PC-9 (cell line): ENCODE results near the gene NMUR1. TPM values are rescaled to one million over a fixed set of nuclear protein-coding genes. Genes with fewer than 3 reads are reported as not detected.

Source experiments
- BruUV-seq: library from RNA; stranded (reverse); fragments of 400-500 nt; replicated peaks from 2 replicates; lab custom pipeline; 2021; lab: Mats Ljungman, UMichigan
- CTCF ChIA-PET: fragments of 300-600 bp; sonication (Branson Sonifier 250); formaldehyde crosslinking; loops from one replicate; lab custom pipeline; 2022; ENCODE audit warnings: antibody characterized with exemption; lab: Charles Lee
- POLR2A ChIA-PET: fragments of 300-600 bp; sonication (Branson Sonifier 250); formaldehyde crosslinking; loops from one replicate; lab custom pipeline; 2022; ENCODE audit warnings: antibody characterized with exemption; ENCODE audit not compliant: unreplicated experiment; lab: Charles Lee
- DNase-seq, 2 experiments: peaks; one replicate each; pipeline versions ENCODE4 v3.0.0 to v3.0.0-alpha.2; 2015 to 2022; ENCODE audit warnings: mixed read lengths in 1 of 2
- H2AFZ ChIP-seq: fragments of 200-600 bp; sonication (generic); 2 replicates; pipeline ENCODE4 v1.8.1; 2017; ENCODE audit warnings: antibody characterized with exemption
- H3F3A ChIP-seq: fragments of 200-600 bp; sonication (generic); 2 replicates; pipeline ENCODE4 v1.8.1; 2017; ENCODE audit warnings: antibody characterized with exemption, mild to moderate bottlenecking, low read depth; ENCODE audit not compliant: insufficient read depth
- H3K27ac ChIP-seq: fragments of 200-600 bp; sonication (generic); 2 replicates; pipeline ENCODE4 v1.6.1; 2016; ENCODE audit warnings: mixed run types
- H3K27me3 ChIP-seq: fragments of 200-600 bp; sonication (generic); 2 replicates; pipeline ENCODE4 v1.6.1; 2016; ENCODE audit warnings: low read depth, mixed run types; ENCODE audit not compliant: insufficient read depth
- H3K36me3 ChIP-seq: fragments of 200-600 bp; sonication (generic); 2 replicates; pipeline ENCODE4 v1.6.1; 2016; ENCODE audit warnings: low read depth, mixed run types
- H3K4me1 ChIP-seq: fragments of 200-600 bp; sonication (generic); replicated peaks from 2 replicates; pipeline ENCODE4 v1.6.1; 2016; ENCODE audit warnings: mixed run types; ENCODE audit not compliant: insufficient read depth
- H3K4me2 ChIP-seq: fragments of 200-600 bp; sonication (generic); 2 replicates; pipeline ENCODE4 v1.6.1; 2017; ENCODE audit warnings: mixed run types
- H3K4me3 ChIP-seq: fragments of 200-600 bp; sonication (generic); 2 replicates; pipeline ENCODE4 v1.6.1; 2016; ENCODE audit warnings: mixed run types
- H3K79me2 ChIP-seq: fragments of 200-600 bp; sonication (generic); 2 replicates; pipeline ENCODE4 v1.6.1; 2017; ENCODE audit warnings: low read depth, mixed run types
- H3K9me2 ChIP-seq: fragments of 200-600 bp; sonication (generic); 2 replicates; pipeline ENCODE4 v1.8.1; 2017; ENCODE audit warnings: mild to moderate bottlenecking; ENCODE audit not compliant: insufficient read depth
- H3K9me3 ChIP-seq: fragments of 200-600 bp; sonication (generic); 2 replicates; pipeline ENCODE4 v1.8.1; 2016; ENCODE audit warnings: low read depth; ENCODE audit not compliant: insufficient read depth
- H4K20me1 ChIP-seq: fragments of 200-600 bp; sonication (generic); 2 replicates; pipeline ENCODE4 v1.8.1; 2017; ENCODE audit not compliant: insufficient read depth
- CTCF ChIP-seq: fragments of 200-600 bp; sonication (generic); conservative IDR thresholded peaks from 2 replicates; pipeline ENCODE4 v1.6.1; 2017; ENCODE audit warnings: mixed run types, antibody characterized with exemption, mild to moderate bottlenecking, moderate library complexity
- EZH2 ChIP-seq: fragments of 200-600 bp; sonication (generic); IDR thresholded peaks from 2 replicates; pipeline ENCODE4 v1.8.0; 2017; ENCODE audit warnings: antibody characterized with exemption, low read depth
- intact Hi-C: fragments of 100-400 bp; cut with micrococcal nuclease; formaldehyde crosslinking; loops from one replicate; pipeline ENCODE4 v1.10.0; 2022; ENCODE audit not compliant: unreplicated experiment
- total RNA-seq: library from RNA; stranded (reverse); gene quantifications from 2 replicates; pipeline ENCODE4 v1.2.3, GENCODE V29; 2021

NMUR1 gene
- total RNA-seq, 1 experiment from 2014 or later, result not detected

- POLR2A ChIA-PET, result no interaction called here
These were observed 46.2 kb upstream of the NMUR1 start for GRCh38 chr2:231576465-231576864.

GRCh38 chr2:231575612-231576256 is 45.5 kb upstream of the NMUR1 start:
- no peak for DNase-seq
- no peaks in the 10 kb centered on the region for H3K9me3 ChIP-seq
- intact Hi-C loops, result no loop called here
- no peak overlapping the region for H2AFZ ChIP-seq
- ChIA-PET CTCF (no interaction called here), POLR2A (interaction anchor here (0.6 kb wide), 1 partner anchor 67 kb away, joined by 4 read pairs; no protein-coding TSS in a partner anchor)
- peaks cover 10% of the 10 kb centered on the region for H3K27me3 ChIP-seq
- no peaks in the 10 kb centered on the region for H3K79me2 ChIP-seq
- H4K20me1 ChIP-seq, result no peaks in the 10 kb centered on the region
- H3K27ac ChIP-seq, result no peak overlapping the region
- no peaks in the 10 kb centered on the region for H3K36me3 ChIP-seq
- no peaks in the 10 kb centered on the region for H3K9me2 ChIP-seq
- no peak for TF ChIP-seq CTCF
- no peaks in the 10 kb centered on the region for H3F3A ChIP-seq
- no peak overlapping the region for H3K4me3 ChIP-seq
- no peak overlapping the region for H3K4me2 ChIP-seq
- H3K4me1 ChIP-seq, result no peaks in the 10 kb centered on the region
- BruUV-seq, result no TSS peak

More at GRCh38 chr2:231576465-231576864, 46.2 kb upstream of the NMUR1 start:
- H3K36me3 ChIP-seq, result no peaks in the 10 kb centered on the region
- H3K9me2 ChIP-seq, result no peaks in the 10 kb centered on the region
- no TSS peak for BruUV-seq
- DNase-seq, result no peak
- intact Hi-C loops, result no loop called here
- no peak overlapping the region for H3K27ac ChIP-seq
- H3K4me3 ChIP-seq, result no peak overlapping the region
- peaks cover 15% of the 10 kb centered on the region for H3K27me3 ChIP-seq
- no peaks in the 10 kb centered on the region for H3K4me1 ChIP-seq
- no peak for TF ChIP-seq EZH2
- no peak for TF ChIP-seq CTCF
- CTCF ChIA-PET, result no interaction called here
- H4K20me1 ChIP-seq, result no peaks in the 10 kb centered on the region
- no peaks in the 10 kb centered on the region for H3K9me3 ChIP-seq
- H3K4me2 ChIP-seq, result no peak overlapping the region
- H3F3A ChIP-seq, result no peaks in the 10 kb centered on the region
- no peaks in the 10 kb centered on the region for H3K79me2 ChIP-seq
- no peak overlapping the region for H2AFZ ChIP-seq

GRCh38 chr2:231573698-231574421 is 43.6 kb upstream of the NMUR1 start:
- Histone ChIP-seq H3K9me2 (no peaks in the 10 kb centered on the region), H3K4me1 (no peaks in the 10 kb centered on the region), H3K27me3 (no peaks in the 10 kb centered on the region), H2AFZ (no peak overlapping the region), H3K4me2 (no peak overlapping the region), H3F3A (no peaks in the 10 kb centered on the region), H3K9me3 (no peaks in the 10 kb centered on the region), H3K36me3 (no peaks in the 10 kb centered on the region), H3K79me2 (no peaks in the 10 kb centered on the region), H4K20me1 (no peaks in the 10 kb centered on the region), H3K27ac (no peak overlapping the region), H3K4me3 (no peak overlapping the region)
- ChIA-PET POLR2A (no interaction called here), CTCF (no interaction called here)
- no TSS peak for BruUV-seq
- no peak for DNase-seq
- intact Hi-C loops, result no loop called here
- TF ChIP-seq CTCF (no peak), EZH2 (no peak)
